H9 (cell line): ENCODE measurements around the gene ERICH6B. TPM values are rescaled to one million over a fixed set of nuclear protein-coding genes. Genes with fewer than 3 reads are reported as not detected.

ENCODE experiments used
- DNase-seq: peaks from one replicate; pipeline ENCODE4 v3.0.0-alpha.2; 2017
- H2AFZ ChIP-seq: one replicate; pipeline ENCODE4 v1.6.1; 2013; ENCODE audit warnings: mild to moderate bottlenecking, low read length, control low read depth, moderate library complexity
- H2AK5ac ChIP-seq: 2 replicates; pipeline ENCODE4 v1.6.1; 2013; ENCODE audit warnings: low read length, control low read depth, mixed read lengths; ENCODE audit not compliant: insufficient read length
- H2BK120ac ChIP-seq: one replicate; pipeline ENCODE4 v1.6.1; 2013; ENCODE audit warnings: low read depth, mild to moderate bottlenecking, low read length, control low read depth, inconsistent platforms; ENCODE audit not compliant: poor library complexity, severe bottlenecking
- H2BK12ac ChIP-seq: 2 replicates; pipeline ENCODE4 v1.6.1; 2013; ENCODE audit warnings: low read length, control low read depth, mixed read lengths, low read depth; ENCODE audit not compliant: insufficient read length
- H2BK15ac ChIP-seq: 2 replicates; pipeline ENCODE4 v1.6.1; 2013; ENCODE audit warnings: low read depth, low read length, control low read depth
- H2BK20ac ChIP-seq: one replicate; pipeline ENCODE4 v1.6.1; 2013; ENCODE audit warnings: low read depth, mild to moderate bottlenecking, low read length, control low read depth, inconsistent platforms; ENCODE audit not compliant: poor library complexity, severe bottlenecking
- H2BK5ac ChIP-seq: 2 replicates; pipeline ENCODE4 v1.6.1; 2013; ENCODE audit warnings: low read length, control low read depth, mixed read lengths; ENCODE audit not compliant: insufficient read length
- H3K14ac ChIP-seq: 2 replicates; pipeline ENCODE4 v1.6.1; 2013; ENCODE audit warnings: low read length, control low read depth; ENCODE audit not compliant: insufficient read depth
- H3K18ac ChIP-seq: 2 replicates; pipeline ENCODE4 v1.6.1; 2013; ENCODE audit warnings: low read depth, mild to moderate bottlenecking, mixed read lengths, low read length, control low read depth; ENCODE audit not compliant: insufficient read length
- H3K23ac ChIP-seq: 2 replicates; pipeline ENCODE4 v1.6.1; 2013; ENCODE audit warnings: low read length, control low read depth, mixed read lengths, low read depth; ENCODE audit not compliant: insufficient read length
- H3K23me2 ChIP-seq: 2 replicates; pipeline ENCODE4 v1.6.1; 2013; ENCODE audit warnings: low read depth, mild to moderate bottlenecking, mixed read lengths, low read length, control low read depth; ENCODE audit not compliant: insufficient read length, poor library complexity, severe bottlenecking
- H3K27ac ChIP-seq: 2 replicates; pipeline ENCODE4 v1.5.1; 2013; ENCODE audit warnings: low read length, control low read depth, mixed read lengths, low read depth; ENCODE audit not compliant: insufficient read length
- H3K27me3 ChIP-seq: 2 replicates; pipeline ENCODE4 v1.6.1; 2013; ENCODE audit warnings: low read length, control low read depth, inconsistent platforms; ENCODE audit not compliant: insufficient read depth
- H3K4ac ChIP-seq: 2 replicates; pipeline ENCODE4 v1.6.1; 2013; ENCODE audit warnings: low read depth, mild to moderate bottlenecking, control low read depth, inconsistent platforms, low read length, moderate library complexity
- H3K4me1 ChIP-seq: 2 replicates; pipeline ENCODE4 v1.6.1; 2013; ENCODE audit warnings: low read length, control low read depth, inconsistent platforms; ENCODE audit not compliant: insufficient read depth
- H3K4me2 ChIP-seq: 2 replicates; pipeline ENCODE4 v1.6.1; 2013; ENCODE audit warnings: low read length, control low read depth, mixed read lengths; ENCODE audit not compliant: insufficient read length, insufficient read depth
- H3K56ac ChIP-seq: 2 replicates; pipeline ENCODE4 v1.6.1; 2013; ENCODE audit warnings: low read depth, mild to moderate bottlenecking, mixed read lengths, low read length, control low read depth; ENCODE audit not compliant: insufficient read length
- H3K79me1 ChIP-seq: 2 replicates; pipeline ENCODE4 v1.6.1; 2013; ENCODE audit warnings: low read depth, mild to moderate bottlenecking, moderate library complexity, low read length, control low read depth, inconsistent platforms; ENCODE audit not compliant: insufficient read depth, poor library complexity, severe bottlenecking
- H3K79me2 ChIP-seq: 2 replicates; pipeline ENCODE4 v1.6.1; 2013; ENCODE audit warnings: low read length, control low read depth, inconsistent platforms; ENCODE audit not compliant: insufficient read depth
- H3K9ac ChIP-seq: 2 replicates; pipeline ENCODE4 v1.6.1; 2013; ENCODE audit warnings: low read length, control low read depth, mixed read lengths; ENCODE audit not compliant: insufficient read length; ENCODE audit errors: extremely low read depth
- H3K9me3 ChIP-seq: one replicate; pipeline ENCODE4 v1.6.1; 2013; ENCODE audit warnings: low read depth, low read length, inconsistent platforms; ENCODE audit not compliant: control insufficient read depth
- H3T11ph ChIP-seq: one replicate; pipeline ENCODE4 v1.6.1; 2013; ENCODE audit warnings: mild to moderate bottlenecking, low read length, control low read depth, inconsistent platforms
- H4K20me1 ChIP-seq: one replicate; pipeline ENCODE4 v1.6.1; 2013; ENCODE audit not compliant: control insufficient read depth, insufficient read length, insufficient read depth
- H4K5ac ChIP-seq: 2 replicates; pipeline ENCODE4 v1.6.1; 2013; ENCODE audit warnings: low read depth, mild to moderate bottlenecking, mixed read lengths, low read length, control low read depth; ENCODE audit not compliant: insufficient read length
- H4K8ac ChIP-seq: replicated peaks from 2 replicates; pipeline ENCODE4 v1.6.1; 2013; ENCODE audit warnings: low read length, control low read depth, mixed read lengths, low read depth; ENCODE audit not compliant: insufficient read length
- H4K91ac ChIP-seq: 2 replicates; pipeline ENCODE4 v1.6.1; 2013; ENCODE audit warnings: low read depth, mild to moderate bottlenecking, moderate library complexity, mixed read lengths, low read length, control low read depth; ENCODE audit not compliant: insufficient read length
- H3K27ac Mint-ChIP-seq, 3 experiments: 2 replicates in 2 of 3; 3 replicates in 1 of 3; pipeline ENCODE4 v1.8.0; 2020 to 2021; ENCODE audit warnings: mixed read lengths in 3 of 3, mild to moderate bottlenecking in 1 of 3, moderate library complexity in 1 of 3
- H3K27me3 Mint-ChIP-seq: 2 replicates; pipeline ENCODE4 v1.8.0; 2021; ENCODE audit warnings: low read depth, mild to moderate bottlenecking, moderate library complexity, mixed read lengths
- H3K36me3 Mint-ChIP-seq, 3 experiments: 2 replicates in 2 of 3; 3 replicates in 1 of 3; pipeline ENCODE4 v1.8.0; 2020 to 2021; ENCODE audit warnings: low read depth in 3 of 3, mixed read lengths in 3 of 3; ENCODE audit not compliant: insufficient read depth in 1 of 3
- H3K4me1 Mint-ChIP-seq, 2 experiments: 2 replicates each; pipeline ENCODE4 v1.8.0; 2020; ENCODE audit warnings: mixed read lengths in 2 of 2
- H3K4me3 Mint-ChIP-seq, 2 experiments: 2 replicates in 1 of 2; 3 replicates in 1 of 2; pipeline ENCODE4 v1.8.0; 2020 to 2021; ENCODE audit warnings: mild to moderate bottlenecking in 2 of 2, mixed read lengths in 2 of 2, moderate library complexity in 1 of 2
- H3K9me3 Mint-ChIP-seq, 2 experiments: 2 replicates in 1 of 2; 3 replicates in 1 of 2; pipeline ENCODE4 v1.8.0; 2020; ENCODE audit warnings: mild to moderate bottlenecking in 2 of 2, mixed read lengths in 2 of 2, moderate library complexity in 1 of 2
- CTCF ChIP-seq: fragments of 200-600 bp; sonication (generic); conservative IDR thresholded peaks from 3 replicates; pipeline ENCODE4 v1.8.0; 2021; ENCODE audit warnings: antibody characterized with exemption, mild to moderate bottlenecking
- WGBS: extraction: QIAGEN DNeasy Blood & Tissue Kit; methylation state at CpG from one replicate; pipeline ENCODE4 v1.1.7; 2013; ENCODE audit warnings: missing lambda C conversion rate, low lambda C conversion rate, mixed read lengths; ENCODE audit not compliant: insufficient read length; ENCODE audit errors: extremely low coverage; 5-methylcytosine and 5-hydroxymethylcytosine counted together
- total RNA-seq: library from RNA; stranded (reverse); gene quantifications from 2 replicates; pipeline ENCODE4 v1.2.1, GENCODE V29; 2021

ERICH6B gene
- total RNA-seq, 1 experiment from 2014 or later: not detected

GRCh38 chr13:45527699-45528462, 87.7 kb downstream of the ERICH6B start:
- Histone ChIP-seq H3K18ac (no peak overlapping the region), H2BK15ac (no peak overlapping the region), H4K20me1 (no peaks in the 10 kb centered on the region), H3K4me2 (no peak overlapping the region), H3K27me3 (no peaks in the 10 kb centered on the region), H2BK12ac (no peak overlapping the region), H3K27ac (no peak overlapping the region), H2BK120ac (no peak overlapping the region), H3K4me1 (no peaks in the 10 kb centered on the region), H2AK5ac (no peak overlapping the region), H3K23ac (no peak overlapping the region), H4K8ac (no peak overlapping the region), H4K91ac (no peak overlapping the region), H3K23me2 (no peaks in the 10 kb centered on the region), H3T11ph (no peak overlapping the region), H2AFZ (no peak overlapping the region), H3K14ac (no peak overlapping the region), H2BK5ac (no peak overlapping the region), H3K9me3 (no peaks in the 10 kb centered on the region), H3K79me2 (no peaks in the 10 kb centered on the region), H4K5ac (no peak overlapping the region), H3K9ac (no peak overlapping the region), H2BK20ac (no peak overlapping the region), H3K79me1 (no peaks in the 10 kb centered on the region), H3K4ac (no peak overlapping the region), H3K56ac (no peak overlapping the region)
- Mint-ChIP-seq H3K9me3 (no peaks in the 10 kb centered on the region), H3K4me1 (peaks cover 20 to 30% of the 10 kb centered on the region in 2 experiments), H3K4me3 (no peak overlapping the region), H3K27ac (peak overlapping the region in 2 of 3 experiments; percentile 67 to 69; a peak in 3 of 7 replicates), H3K27me3 (no peaks in the 10 kb centered on the region), H3K36me3 (peaks cover 7 to 38% (median 33%) of the 10 kb centered on the region in 3 experiments; a peak in 6 of 7 replicates)
- DNase-seq: no peak
- no CpG with 5 or more reads among the region's 6 CpGs for WGBS
- TF ChIP-seq CTCF: no peak
